Measurements from ENCODE around the gene NACC1. TPM values are rescaled to one million over a fixed set of nuclear protein-coding genes. Genes with fewer than 3 reads are reported as not detected.

Gene NACC1
- total RNA-seq, 4 donors from 2014 or later, result 12.0 to 44.7 (median 23.0) TPM

GRCh38 chr19:13097033-13097462 lies 21.0 kb upstream of the NACC1 start:
- no peak for ATAC-seq (ENCODE audit: low FRiP score)
- DNase-seq (ENCODE audit: low spot score), result no peak
- TF ChIP-seq CTCF (IDR thresholded peaks at IDR 0.05), result no peak

GRCh38 chr19:13097463-13098258 lies 20.4 kb upstream of the NACC1 start:
- no peak for ATAC-seq (ENCODE audit: low FRiP score)
- peak; percentile 51 for DNase-seq (ENCODE audit: low spot score)
- TF ChIP-seq CTCF (IDR thresholded peaks at IDR 0.05), result no peak

GRCh38 chr19:13098277-13099072 lies 19.6 kb upstream of the NACC1 start:
- ATAC-seq (ENCODE audit: low FRiP score) (peak; percentile 5), DNase-seq (ENCODE audit: low spot score) (no peak)
- no peak for TF ChIP-seq CTCF (IDR thresholded peaks at IDR 0.05)

GRCh38 chr19:13099073-13099999 lies 18.7 kb upstream of the NACC1 start:
- no peak for DNase-seq (ENCODE audit: low spot score)
- no peak for ATAC-seq (ENCODE audit: low FRiP score)
- TF ChIP-seq CTCF (IDR thresholded peaks at IDR 0.05), result no peak

- DNase-seq (ENCODE audit: low spot score) (no peak), ATAC-seq (ENCODE audit: low FRiP score) (no peak)
- TF ChIP-seq CTCF (IDR thresholded peaks at IDR 0.05), result no peak
Measured at GRCh38 chr19:13100031-13100588, 18.0 kb upstream of the NACC1 start.

DNA sequence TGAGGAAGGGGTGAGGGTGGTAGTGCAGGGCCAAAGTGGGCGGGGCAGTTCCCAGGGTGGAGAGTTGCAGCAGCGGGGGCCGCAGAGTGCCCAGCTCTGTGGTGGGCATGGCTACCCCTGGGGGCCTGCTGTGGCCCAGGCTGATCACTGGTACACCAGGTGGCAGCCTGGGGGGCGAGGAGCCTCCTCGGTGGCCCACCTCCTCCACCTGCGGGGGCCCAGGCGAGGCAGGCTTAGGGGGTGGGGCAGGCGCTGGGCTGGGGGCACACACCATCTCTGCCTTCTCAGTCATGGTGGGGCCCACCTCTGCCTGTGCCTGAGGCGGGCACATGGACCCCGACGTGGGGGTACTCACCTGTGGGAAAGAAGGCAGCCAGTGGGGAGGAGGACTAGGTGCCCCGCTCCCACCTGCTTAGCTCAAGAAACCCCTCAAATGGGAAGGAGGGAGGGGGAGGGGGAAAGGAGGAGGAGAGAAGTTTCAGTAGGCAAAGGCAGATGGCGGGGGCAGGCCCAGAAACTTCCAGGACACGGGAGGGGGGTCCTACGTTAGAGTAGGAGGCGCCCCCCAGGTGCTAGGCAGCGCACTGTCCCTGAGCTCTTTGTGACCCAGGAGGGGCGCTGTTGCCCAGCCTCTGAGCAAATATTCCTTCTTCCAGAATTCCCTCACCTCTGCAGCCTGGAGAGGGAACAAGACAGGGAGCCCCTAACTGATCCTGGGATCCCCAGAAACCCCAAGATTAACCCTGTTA lies 17.0 kb upstream of the NACC1 start:
- no peak for ATAC-seq (ENCODE audit: low FRiP score)
- no peak for DNase-seq (ENCODE audit: low spot score)
- TF ChIP-seq CTCF (IDR thresholded peaks at IDR 0.05), result no peak

Measured in omental fat pad (tissue), 4 donors.